Ecto neural progenitor cell (in vitro differentiated cells): Measurements from ENCODE around the gene METAP1D.
A peak's percentile ranks its signal among the peaks of the same experiment; 100 is the strongest.

Source experiments
- DNase-seq: peaks from one replicate; pipeline ENCODE4 v3.0.0-alpha.2; 2018; ENCODE audit warnings: low spot score

METAP1D gene

DNA sequence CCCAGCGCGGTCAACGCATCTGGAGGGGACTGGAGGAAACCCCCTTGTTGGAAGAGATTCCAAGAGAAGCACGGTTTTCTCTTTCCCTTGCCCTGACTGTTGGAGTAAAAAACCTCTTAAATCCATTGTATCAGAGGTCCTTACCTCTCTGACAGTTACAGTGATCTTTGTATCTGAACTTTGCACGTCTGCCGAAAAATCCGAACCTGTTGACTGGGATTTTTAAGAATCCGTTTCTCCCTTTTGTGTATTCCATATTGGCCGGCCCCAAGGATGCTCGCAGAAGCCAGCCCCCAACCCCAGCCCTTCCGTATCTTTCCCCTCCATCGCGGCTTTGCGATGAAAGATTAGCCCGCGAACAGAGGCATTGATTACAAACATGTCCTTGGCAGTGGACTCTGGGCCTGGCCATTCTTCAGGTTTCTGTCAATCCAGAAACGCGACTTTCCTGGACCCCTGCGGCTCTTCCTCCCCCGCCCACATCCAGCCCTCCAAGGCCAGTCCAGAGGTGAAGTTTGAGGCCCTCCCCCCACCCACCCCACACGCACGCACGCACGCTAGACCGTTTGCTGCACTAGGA, 81.0 kb downstream of the METAP1D start:
- no peak for DNase-seq

DNA sequence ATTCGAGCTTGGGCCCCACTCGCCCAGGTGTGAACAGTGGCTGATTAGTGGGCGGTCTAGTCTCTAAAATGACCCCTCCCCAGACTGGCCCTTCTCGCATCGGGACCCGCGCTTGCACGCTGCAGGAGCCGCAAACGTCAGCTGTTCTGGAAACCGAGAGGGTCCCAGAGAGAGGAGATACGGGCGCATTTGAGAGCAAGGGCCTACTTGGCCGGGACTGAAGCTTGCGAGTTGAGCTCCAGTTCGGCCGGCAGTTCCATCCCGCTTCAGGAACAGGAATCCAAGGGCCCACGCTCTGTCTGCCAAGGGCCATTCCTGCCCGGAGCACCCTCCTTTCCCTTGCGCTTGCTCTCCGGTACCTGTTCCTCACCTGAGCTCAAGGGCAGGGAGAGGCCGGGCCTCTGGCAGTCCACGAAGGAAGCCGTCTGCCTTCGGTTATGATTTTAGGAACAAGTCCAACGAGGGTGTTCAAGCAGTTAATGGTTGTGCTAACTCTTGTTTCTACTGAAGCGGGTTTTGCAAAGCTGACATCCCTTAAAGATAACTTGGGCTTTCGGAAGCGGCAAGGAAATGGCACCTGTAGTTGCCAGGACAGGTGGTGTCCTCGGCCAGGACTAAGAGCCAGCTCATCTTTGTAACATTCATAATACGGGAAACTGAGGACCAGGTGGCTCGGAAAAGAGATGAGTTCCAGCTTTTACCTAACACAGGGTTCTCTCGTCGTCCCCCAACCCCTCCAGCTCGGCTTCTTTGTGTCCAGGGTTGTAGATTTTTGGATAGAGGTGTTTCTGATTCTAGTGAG, 81.7 kb downstream of the METAP1D start:
- no peak for DNase-seq

DNA sequence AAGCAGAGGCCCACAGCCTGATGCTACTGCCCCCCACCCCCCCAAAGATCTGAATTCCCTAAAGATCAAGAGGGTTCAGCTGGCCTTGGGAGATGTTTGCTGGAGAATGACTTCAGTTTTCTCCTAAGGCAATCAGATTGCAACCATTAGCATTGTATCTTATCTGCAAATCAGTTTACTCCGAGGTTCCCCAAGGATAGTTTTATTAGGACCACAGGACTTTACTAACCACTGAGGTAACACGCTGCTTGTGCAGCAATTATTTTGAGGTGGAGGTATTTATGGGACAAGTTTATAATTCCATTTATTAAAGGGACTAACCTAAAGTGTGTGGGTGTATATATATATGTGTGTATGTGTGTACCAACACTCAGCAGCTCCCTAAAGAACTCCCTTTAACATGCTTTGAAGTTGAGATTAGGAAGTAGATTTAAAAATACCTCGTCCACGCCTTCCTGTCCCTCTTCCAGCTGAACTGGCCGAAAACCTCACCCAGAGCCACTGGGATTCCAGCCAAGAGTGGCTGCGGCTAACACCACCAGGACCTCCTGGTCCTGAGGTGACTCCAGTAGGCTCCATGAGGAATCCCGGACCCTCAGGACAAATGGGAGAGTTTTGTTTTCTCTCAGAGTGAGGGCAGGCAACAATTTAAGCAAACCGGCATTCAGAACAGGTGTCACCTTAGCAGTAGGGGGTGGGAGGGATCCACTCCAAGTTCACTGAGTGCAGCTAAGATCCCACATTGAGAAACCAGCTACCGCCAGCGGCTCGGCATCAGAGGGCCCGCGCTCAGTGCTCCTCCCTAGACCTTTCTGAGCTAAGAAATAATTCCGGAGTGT, 82.6 kb downstream of the METAP1D start:
- no peak for DNase-seq

DNA sequence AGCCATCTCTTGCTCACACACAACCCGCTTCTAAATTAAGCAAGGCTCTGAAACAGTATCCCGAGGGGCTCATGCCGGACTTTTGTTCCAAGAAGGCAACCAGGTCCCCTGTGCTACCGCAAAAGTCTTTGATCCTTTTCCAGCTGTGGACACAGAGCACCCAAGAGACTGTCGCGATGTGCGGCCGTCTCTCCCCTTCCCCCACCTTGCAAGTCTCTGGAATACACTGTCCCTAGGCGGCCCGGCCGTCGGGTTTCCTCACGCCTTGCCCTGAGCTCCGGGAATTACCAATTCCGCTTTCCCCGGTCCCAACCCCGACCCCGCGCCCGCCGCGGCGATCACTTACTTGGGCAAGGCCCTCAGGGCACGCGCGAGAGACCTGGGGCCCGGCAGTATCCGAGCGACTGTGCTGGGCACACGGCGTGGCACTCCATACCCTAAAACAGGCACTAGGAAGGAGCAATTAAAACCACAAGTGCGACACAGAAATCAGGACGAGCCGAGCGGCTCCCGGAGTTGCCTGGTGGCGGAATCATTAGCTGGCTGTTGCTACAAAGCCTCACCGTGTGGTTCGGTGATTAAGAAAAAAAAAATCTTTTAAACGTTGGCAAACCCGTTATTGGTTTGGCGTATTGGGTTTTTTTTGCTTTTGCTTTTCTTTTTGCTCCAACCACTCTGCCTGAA, 83.3 kb downstream of the METAP1D start:
- DNase-seq = peak; percentile 62

DNA sequence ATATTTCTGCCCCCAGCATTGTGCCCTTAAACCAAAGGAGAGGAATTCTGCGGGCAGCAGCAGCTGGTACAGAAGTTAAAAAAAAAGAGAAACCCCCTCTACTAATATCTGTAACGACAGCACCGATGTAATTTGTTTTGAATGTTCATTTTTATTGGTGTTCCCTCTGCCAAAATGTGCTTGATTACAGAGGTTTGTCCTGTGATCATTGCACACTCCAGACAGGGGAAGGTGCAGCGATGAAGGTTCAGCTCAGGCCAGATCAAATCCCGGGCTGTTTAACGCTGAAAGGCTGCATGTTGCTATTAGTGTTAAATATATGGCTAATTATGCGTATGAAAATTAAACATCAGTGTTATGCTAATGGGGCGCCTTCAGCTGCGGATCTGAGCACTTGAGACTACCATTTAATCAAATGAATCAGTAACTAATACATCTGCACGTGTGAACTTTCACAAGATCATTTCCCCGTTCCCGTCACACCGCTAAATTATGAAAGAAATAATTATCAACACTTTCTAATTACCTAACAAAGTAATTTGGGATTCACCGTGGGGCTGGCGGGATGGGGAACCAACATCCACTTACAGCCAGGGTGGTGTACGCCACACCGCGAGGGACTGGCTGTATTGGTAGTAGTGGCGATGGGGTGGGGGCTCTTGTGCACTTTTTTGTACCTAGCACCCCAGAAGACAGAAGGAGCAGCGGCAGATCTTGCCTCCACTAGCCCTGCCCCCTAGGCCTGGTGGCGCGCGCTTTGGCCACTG, 84.1 kb downstream of the METAP1D start:
- no peak for DNase-seq

DNA sequence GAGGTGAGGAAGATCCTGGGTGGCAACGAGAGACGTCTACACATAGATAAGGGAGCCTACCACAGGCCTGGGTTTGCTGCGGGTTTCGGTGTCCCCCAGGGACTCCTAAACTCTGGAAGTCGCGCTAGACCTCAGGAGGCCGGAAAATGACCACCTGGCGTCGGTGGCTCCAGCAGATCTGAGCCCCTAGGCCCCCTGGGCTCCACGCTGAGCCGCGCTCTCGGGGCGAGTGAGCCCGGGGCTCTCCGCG, 84.6 kb downstream of the METAP1D start:
- DNase-seq = no peak

DNA sequence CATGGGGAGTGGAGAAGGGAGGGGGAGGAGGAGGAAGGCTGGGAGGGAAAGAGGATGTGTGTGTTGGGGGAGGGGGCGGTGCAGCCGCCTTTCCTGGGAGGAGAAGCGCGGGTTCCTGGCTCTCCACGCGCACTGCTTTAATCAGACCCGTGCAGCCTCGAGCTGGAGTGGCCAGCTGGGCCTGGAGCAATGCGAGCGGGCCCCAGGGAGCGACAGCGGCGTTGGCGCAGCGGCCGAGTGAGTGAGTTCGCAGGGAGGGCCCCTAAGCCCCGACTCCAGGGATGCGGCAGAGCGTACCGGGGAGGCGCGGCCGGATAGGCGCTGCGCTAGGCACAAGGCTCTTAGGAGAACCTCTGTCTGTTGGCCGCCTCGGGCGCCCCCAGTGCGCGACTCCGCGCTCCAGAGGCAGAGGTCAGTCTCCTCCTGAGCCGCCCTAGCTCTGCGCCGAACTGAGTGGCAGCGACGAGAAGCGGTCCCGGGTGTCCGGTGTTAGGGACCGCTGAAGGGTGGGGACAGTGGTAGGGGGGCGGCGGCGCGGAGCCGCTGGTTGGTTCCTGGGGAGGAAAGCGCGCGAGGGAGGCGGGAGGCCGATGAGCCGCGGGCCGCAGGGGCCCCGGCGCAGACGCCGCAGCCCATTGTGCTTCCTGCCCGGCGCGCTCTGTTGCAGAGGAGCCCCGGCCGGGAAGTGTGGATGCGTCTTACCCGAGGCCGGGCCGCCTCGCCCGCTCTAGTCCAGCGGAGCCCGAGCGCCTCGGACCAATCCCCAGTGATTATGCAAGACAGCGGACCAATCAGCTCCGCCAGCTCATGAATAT, 85.1 kb downstream of the METAP1D start:
- peak; percentile 94 for DNase-seq

DNA sequence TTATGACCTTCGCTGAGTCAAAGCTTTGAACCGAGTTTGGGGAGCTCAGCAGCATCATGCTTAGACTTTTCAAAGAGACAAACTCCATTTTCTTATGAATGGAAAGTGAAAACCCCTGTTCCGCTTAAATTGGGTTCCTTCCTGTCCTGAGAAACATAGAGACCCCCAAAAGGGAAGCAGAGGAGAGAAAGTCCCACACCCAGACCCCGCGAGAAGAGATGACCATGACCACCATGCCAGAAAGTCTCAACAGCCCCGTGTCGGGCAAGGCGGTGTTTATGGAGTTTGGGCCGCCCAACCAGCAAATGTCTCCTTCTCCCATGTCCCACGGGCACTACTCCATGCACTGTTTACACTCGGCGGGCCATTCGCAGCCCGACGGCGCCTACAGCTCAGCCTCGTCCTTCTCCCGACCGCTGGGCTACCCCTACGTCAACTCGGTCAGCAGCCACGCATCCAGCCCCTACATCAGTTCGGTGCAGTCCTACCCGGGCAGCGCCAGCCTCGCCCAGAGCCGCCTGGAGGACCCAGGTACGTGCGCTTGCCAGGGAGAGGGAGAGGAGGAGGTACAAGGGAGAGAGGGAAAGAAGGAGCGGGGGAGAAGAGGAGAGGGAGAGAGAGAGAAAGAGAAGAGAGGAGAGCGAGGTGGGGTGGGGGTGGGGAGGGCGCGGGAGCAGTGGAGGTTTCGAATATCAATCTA, 85.9 kb downstream of the METAP1D start, which contains the start of gene DLX1:
Gene DLX1, plus strand, starts transcription at position 48 of the 700 bp plus-strand sequence. Its CDS starts 171 bp downstream, at position 219.
- DNase-seq = no peak

DNA sequence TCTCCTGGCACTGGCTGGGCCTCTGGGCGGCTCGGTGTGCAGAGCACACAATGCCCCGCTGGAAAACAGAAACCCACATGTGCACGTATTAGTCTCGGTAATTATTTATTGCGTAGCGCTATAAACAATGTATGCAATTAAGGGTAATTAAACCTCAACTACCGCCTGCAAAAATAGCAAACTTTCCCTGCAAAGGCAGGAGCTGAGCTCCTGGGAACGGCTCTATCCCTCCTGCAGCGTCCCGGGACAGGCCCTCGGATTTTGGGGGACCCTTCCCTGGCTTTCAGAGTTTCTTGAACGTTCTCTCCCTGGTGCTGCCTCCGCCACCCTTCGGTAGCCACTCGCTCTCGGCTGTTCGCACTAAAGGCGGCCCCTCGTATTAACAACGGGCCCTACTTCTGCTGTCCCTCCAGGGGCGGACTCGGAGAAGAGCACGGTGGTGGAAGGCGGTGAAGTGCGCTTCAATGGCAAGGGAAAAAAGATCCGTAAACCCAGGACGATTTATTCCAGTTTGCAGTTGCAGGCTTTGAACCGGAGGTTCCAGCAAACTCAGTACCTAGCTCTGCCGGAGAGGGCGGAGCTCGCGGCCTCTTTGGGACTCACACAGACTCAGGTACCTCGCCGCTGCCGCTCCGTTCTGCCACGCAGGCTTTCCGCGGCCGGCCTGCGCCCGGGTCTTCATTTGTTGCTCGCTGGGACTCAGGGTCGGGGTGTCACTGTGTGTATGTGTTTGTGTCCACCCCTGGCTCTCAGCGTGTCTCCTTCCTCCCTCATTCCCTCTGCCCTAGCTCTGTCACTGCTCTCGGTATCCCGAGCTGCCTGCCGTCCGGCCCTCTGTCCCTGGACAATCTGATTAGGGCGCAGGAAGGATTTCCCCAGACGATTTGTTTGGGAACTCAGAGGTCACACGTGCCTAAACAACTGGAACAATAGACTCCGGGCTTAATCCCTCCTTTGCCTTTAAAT, 86.8 kb downstream of the METAP1D start:
- DNase-seq = peak; percentile 85

DNA sequence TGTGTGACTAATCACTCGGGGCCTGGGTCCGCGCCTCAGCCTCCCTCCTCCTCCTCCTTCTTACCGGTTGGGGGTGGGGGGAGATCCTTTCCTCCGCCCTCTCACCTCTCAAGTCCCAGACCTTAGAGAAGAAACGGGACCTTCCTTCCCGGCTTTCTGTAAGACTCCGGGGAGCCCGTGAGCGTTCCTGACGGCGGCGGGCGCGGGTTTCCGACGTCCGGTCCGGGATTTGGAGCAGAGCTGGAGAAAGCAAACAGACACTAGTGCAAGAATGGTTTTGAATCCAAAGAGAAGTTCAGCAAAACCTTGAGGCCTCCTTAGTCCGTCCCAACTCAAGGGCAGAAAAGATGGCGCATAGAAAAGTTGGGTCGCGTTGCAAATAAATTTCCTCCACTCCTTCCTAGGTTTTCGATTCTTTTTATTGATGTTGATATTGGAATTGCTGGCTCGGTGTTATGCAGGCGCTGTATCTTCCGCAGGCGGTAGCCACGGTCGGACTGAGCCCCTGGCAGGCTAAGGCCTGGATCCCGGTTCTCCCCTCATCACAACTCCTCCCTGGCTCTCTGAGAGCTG, 87.5 kb downstream of the METAP1D start:
- no peak for DNase-seq

DNA sequence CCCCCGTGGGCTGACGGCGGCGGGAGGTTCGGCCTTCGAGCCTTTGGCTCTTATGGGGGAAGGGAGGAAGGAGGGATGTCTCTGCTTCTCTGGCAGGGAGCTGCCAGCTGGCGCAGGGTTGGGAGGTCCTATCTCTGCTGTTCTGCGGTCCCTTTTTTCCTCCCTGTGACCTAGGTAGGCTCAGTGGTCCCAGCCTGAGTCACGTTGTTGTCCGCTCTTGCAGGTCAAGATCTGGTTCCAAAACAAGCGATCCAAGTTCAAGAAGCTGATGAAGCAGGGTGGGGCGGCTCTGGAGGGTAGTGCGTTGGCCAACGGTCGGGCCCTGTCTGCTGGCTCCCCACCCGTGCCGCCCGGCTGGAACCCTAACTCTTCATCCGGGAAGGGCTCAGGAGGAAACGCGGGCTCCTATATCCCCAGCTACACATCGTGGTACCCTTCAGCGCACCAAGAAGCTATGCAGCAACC, 88.1 kb downstream of the METAP1D start:
- DNase-seq = peak; percentile 58

DNA sequence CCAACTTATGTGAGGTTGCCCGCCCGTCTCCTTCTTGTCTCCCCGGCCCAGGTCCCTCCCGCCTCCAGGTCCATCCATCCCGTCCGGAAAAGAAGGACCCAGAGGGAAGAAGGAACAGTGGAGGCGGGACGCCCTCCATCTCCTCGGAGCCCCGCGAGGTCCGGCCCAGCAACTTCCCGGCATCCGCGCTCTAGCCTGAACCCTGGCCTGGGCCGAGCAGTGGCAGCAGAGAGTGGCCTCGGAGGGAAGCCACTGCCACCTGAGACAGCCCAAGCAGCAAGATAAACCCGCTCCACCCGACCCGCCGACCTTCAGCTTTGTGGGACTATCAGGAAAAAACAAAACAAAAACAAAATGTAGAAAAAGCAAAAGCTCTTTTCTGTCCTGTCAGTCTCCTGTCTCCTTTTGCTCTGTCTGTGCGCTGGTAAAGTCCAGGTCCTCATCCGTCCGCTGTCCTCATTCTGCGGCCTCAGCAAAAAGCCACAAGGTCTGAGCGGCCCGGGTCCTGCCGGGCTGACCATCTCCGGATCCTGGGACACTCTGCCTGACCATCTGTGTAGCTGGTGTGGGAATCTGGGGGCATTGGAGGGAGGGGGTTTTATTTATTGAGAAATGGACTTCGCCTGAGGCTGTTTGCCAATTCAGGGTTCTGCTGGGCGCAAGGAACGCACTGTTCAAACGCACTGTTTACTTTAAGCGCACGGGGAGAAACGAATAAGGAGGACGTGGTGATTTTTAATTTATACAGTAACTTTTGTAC, 88.7 kb downstream of the METAP1D start:
- DNase-seq = peak; percentile 67

DNA sequence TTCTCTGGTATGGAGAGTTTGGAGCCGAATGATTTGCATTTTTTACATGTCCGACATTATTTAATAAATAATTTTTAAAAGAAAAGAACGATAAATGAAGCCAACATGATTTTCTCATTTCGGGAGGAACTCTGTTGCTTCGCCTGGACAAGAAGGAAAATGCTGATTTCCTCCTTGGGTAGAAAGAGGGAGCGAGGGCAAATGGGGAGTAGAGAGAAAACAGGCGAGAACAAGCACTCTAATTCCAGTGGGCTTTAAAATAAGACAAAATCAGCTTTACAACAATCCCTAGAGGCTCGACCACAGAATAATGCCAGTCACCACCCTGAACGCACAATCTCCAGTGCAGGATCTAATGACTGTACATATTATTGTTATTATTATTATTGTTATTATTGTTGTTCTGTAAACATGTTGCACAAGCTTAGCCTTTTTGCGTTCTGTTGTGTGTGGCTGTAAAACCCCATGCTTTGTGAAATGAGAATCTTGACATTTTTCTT, 89.3 kb downstream of the METAP1D start:
- no peak for DNase-seq

DNA sequence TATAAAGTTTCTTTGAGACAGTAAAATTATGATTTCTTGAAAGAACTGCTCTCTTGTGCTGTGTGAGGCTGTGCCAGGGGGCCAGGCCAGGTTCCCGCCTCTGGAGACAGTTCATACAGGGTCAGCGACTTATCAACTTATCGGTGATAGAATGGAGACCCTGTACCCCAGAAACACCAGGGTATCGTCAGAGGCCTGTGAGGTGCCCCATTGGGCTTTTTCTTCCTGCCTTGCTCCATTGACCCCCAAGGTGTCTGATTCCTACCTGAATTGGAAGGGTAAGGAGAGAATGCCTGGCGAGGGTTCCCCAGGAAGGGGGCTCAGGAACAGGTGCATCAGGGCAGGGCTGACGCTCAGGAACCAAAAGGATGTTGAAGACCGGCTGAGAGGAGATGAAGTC, 89.9 kb downstream of the METAP1D start:
- no peak for DNase-seq

DNA sequence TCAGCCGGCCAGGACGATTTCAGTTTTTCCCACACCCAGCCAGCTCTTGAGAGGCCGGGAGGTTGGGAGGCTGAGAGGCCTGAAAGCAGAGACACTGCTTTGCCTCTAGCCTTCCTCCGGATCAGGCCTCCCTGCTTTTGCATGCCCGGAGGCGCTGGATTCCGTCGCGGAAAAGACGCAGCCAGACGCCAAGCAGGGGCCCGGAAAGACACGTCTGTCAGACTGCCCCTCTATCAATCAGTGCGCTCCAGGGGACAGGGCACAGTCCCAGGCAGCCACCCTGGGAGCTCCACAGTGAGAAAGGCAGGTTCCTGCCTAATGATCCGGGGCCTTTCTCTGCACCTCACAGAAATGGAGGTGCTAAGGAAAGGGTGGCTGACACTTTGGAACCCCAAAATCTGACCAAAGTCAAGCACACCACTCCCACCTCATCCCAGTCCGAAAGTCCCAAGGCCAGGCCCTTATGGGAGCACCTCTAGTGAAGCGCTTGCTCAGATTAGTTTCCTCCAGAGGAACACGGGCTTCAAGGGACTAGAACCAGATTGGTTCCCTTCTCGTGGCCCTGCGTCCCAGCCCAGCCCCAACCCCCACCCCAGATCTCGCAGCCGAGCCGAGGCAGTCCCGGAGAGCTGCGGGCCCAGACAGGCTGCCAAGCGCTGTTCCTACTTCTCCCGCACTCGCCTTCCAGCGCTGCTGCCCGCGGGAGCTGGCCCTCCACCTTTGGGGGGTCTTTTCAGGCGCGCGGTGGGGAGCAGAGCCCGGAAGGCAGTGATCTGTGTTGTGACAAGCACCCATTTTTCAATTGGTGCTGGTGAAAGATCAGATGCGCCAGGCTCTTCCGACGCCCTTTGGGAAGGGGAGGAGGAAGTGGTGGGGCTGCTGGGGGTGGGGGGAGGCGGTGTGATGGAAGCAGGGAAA, 90.5 kb downstream of the METAP1D start:
- no peak for DNase-seq

DNA sequence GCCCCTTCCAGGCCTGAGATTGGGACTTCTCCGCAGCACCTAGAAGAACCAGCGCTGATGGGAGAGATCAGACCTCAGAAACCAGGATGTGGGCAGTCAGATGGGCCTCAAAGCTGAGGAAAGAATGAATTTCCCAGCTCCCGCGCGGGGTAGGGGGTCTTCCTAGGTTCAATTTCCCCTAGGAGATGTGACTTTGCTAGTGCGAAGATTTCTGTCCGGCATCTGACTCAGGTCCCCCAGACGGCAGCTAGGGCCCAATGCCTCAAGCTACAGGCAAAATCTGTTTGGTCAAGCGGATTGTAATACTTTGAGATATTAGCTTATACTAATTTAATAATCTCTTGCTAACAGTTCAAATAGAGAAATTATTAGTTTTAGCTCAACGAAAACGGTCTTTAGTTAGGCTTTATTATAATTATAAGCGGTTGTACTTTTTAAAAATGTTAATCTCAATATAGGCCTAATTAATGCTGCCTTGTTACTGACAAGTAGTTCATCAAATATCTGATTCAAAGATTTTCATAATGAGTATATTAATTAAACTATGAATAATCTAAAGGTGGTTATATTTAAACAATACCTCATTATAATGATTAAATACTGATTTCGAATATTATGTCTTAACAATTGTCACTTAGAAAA, 91.4 kb downstream of the METAP1D start:
- no peak for DNase-seq
